Activated T-helper 1 cell treated with anti-CD3 and anti-CD28 coated beads, Interleukin-2, amount 50 U/mL, for 16 hours (primary cell): ENCODE results near the gene ZCWPW1.
"Not testable (repeated sequence)": the region's sequence is repeated elsewhere in the genome, so short reads cannot be mapped to it uniquely, and the experiment has no call there.

Source experiments
- DNase-seq, 2 donors: peaks; one replicate each; pipeline ENCODE4 v3.0.0-alpha.2; 2020; ENCODE audit warnings: low read depth in 1 of 2, low spot score in 1 of 2

Gene ZCWPW1

GRCh38 chr7:100455206-100455605 lies 26.7 kb upstream of the ZCWPW1 start:
- DNase-seq, result no peak

GRCh38 chr7:100453854-100454253 lies 25.4 kb upstream of the ZCWPW1 start:
- DNase-seq, result not testable (repeated sequence)

- no peak for DNase-seq
Measured at GRCh38 chr7:100452513-100452912, 24.0 kb upstream of the ZCWPW1 start.

DNA sequence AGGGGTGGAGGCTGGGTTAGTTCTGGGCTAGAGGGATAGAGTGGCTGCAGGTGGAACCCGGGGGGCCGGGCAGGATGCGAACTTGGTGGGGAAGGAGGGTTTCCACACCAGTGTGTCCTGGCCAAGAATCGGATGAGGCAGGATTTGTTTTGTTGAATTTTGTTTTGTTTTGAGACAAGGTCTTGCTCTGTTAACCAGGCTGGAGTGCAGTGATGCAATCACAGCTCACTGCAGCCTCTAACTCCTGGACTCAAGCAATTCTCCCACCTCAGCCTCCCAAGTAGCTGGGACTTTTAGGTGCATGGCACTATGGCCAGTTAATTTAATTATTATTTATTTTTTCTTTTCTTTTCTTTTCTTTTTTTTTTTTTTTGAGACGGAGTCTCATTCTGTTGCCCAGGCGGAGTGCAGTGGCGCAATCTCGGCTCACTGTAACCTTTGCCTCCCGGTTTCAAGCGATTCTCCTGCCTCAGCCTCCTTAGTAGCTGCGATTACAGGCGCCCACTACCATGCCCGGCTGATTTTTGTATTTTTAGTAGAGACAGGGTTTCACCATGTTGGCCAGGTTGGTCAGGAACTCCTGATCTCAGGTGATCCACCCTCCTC lies 20.8 kb upstream of the ZCWPW1 start:
- DNase-seq, result no peak

GRCh38 chr7:100447363-100447762 lies 18.9 kb upstream of the ZCWPW1 start:
- not testable (repeated sequence) for DNase-seq

- DNase-seq, result no peak
Measured at GRCh38 chr7:100446040-100446439, 17.5 kb upstream of the ZCWPW1 start.

- DNase-seq, result no peak
Measured at GRCh38 chr7:100444311-100445278, 16.1 kb upstream of the ZCWPW1 start.

DNA sequence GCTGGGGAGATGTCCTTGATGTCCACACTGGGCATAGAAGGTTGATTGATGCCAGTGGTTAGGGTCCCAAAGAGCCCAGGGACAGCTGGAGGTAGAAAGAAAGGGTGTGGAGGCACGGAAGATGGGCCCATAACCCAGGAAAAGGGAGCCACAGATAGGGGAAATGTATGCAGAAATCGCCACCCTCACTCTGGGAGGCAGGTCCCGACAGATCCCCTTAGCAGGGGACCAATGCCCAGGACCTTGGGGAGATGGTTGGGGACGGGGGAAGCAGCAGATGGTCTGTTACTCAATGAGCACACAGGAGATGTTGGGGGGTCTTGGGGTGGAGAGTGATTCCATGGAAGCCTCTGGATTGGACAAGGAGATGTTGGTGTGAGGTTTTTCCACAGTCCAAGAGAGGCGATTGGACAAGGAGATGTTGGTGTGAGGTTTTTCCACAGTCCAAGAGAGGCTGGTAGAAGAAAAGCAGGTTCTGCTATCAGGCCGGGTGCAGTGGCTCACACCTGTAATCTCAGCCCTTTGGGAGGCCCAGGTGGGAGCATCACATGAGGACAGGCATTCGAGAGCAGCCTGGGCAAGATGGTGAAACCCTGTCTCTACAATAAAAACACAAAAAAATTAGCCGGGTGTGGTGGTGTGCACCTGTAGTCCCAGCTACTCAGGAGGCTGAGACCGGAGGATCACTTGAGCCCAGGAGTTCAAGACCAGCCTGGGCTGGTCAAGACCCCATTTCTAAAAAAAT lies 14.8 kb upstream of the ZCWPW1 start:
- DNase-seq, result no peak

DNA sequence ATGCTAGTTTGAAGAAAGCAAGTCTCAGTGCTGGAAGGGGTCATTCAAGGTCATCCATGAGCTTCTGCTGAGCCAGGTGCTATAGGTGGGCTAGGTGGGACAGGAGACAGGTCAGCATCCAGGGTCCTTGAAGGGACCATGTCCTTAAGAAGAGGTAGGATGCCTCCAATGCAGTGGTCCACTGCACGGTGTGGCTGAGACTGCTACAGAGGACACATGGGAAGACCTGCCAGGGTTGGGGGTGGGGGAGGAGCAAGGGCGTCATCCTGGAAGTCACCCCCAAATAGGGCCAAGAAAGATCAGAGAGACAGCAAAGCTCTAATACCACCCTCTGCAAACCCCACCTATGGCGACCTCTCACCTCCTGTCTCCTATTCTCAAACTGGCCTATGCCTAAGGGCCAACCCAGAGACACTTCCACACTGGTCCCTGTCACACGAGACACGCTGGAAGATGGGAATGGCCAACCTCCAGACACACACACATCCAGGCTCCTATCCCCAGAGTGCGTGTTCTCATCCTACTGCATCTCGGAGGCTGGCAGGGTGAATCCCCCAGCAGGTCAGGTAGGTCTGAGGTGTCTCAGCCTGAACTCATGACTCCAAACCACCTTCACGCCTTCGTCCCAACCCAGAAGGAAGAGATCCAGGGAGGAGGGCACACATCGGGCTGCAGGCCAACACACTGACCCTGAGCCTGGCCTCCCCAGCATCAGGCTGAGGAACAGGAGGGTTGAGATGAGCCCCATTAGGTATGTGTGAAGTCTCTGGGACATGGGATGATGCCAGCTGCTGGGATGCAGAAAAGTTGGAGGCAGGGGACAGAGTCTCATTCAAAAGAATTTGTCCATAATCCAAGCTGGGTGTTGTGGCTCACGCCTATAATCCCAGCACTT lies 13.4 kb upstream of the ZCWPW1 start:
- no peak for DNase-seq

DNA sequence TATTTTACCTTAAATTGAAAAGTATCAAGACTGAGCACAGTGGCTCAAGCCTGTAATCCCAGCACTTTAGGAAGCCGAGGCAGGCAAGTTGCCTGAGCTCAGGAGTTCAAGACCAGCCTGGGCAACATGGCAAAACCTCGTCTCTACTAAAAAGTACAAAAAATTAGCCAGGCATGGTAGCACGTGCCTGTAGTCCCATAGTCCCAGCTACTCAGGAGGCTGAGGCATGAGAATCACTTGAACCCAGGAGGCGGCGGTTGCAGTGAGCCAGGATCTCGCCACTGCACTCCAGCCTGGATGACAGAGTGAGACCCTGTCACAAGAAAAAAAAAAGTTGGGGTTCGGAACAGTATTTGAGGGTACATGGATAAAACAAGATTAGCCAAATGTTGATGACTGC lies 10.7 kb upstream of the ZCWPW1 start:
- DNase-seq, result not testable (repeated sequence)

- not testable (repeated sequence) for DNase-seq
Measured at GRCh38 chr7:100438731-100439130, 10.2 kb upstream of the ZCWPW1 start.

DNA sequence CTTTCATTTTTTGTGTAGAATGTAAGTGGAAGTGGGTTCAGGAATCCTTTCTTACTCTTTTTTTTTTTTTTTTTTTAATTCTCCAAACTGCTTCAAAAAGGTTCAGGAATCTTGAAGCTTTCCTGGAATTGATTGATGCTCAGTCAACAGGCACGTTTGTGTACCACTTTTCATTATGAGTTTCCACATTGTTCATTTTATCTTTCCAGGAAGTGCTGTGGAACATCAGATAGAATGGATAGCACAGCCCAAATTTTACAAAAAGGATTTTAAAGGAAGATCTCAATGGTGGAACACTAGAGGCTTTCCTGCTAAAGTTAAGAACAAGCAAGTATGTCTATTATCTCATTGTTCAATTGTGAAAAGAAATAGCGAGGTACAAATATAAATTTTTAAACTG lies 9.7 kb upstream of the ZCWPW1 start:
- no peak for DNase-seq

GRCh38 chr7:100437150-100438100 lies 8.9 kb upstream of the ZCWPW1 start:
- no peak for DNase-seq

- DNase-seq, result peak in 1 of 2 donors; percentile 26
Measured at GRCh38 chr7:100435401-100436304, 7.2 kb upstream of the ZCWPW1 start.

DNA sequence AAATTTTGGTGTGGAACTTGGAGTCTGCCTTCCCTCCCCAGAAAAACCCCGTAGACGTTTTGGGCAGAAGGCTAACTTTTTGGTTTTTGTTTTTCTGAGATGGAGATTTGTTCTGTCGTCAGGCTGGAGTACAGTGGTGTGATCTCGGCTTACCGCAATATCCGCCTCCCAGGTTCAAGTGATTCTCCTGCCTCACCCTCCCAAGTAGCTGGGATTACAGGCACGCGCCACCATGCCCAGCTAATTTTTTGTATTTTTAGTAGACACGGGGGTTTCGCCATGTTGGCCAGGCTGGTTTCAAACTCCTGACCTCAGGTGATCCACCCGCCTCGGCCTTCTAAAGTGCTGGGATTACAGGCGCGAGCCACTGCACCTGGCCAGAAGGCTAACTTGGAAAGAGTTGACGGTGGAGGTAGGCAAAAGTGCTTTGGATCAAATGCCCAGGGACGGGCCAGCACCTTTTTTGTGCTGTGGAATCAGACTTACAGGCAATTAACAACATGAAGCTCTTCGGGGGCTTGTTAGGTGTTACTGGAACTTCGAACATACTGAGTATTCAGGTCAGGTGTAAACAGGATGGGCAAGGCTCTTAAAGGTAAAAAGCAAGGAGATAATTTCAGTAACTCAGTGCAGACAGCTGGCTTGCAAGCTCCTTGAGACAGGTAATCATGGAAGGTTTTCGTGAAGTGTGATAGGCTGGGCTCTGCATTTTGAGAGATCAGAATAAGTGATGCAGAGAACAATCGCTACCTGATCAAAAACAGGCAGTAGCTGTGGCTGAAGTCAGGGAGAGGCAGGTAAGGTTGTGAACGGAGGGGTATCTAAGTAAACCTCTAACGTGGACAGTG lies 6.0 kb upstream of the ZCWPW1 start:
- DNase-seq, result no peak

DNA sequence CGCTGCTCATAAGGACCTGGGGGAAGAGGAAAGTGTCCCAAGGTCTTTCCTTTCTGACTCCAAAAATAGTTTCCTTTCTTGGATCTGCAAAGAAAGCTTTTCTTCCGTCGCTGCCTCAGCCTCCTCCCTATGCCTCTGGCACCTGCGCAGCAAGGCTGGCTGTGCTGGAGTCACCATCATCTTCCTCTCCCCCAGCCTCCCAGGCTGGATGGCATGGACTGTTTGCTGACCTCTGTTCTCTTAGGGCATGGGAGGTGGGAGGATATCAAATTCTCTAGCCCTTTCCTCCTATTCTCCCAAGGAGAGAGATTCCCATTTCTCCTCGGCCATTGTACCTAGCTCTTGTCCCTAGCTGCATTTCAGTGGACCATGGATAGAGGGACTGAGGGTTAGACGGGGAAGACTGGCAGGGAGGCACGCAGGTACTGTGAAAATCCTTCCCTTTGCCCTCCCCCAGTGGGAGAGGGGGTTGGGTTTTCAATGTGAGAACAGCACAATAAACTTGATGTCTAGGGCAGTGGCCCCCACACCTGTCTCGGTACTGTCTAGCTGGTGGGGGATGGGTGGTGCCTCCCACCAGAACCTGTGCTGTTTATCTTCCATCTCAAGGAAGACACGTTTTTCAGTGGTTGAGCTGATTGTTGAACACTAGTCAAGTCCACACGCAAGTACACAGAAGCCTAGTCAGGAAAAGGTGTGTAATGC lies 5.2 kb upstream of the ZCWPW1 start:
- no peak for DNase-seq

DNA sequence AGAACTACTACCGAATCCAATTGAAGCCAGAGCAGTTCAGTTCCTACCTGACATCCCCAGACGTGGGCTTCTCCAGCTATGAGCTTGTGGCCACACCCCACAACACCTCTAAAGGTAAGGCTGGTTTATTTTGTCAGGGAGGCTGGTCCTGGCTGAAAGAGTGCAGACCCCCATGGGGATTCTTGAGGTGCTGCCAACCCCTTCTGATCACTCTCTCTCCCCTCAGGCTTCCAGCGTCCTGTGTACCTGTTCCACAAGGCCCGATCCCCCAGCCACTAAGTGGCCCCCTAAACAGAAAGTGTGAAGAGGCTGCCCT lies 4.7 kb upstream of the ZCWPW1 start:
- DNase-seq, result no peak
